ENCODE results near the gene SERPINB8. TPM values are rescaled to one million over a fixed set of nuclear protein-coding genes. Genes with fewer than 3 reads are reported as not detected.
"Not testable (repeated sequence)": the region's sequence is repeated elsewhere in the genome, so short reads cannot be mapped to it uniquely, and the experiment has no call there.

The SERPINB8 gene
- total RNA-seq, 2 donors from 2014 or later, result 2.0 to 5.3 TPM

- Histone ChIP-seq H3K36me3 (no peaks in the 10 kb centered on the region), H3K27ac (no peak overlapping the region), H3K4me3 (no peak overlapping the region), H3K27me3 (replicated peaks; ENCODE audit: insufficient read depth) (no peaks in the 10 kb centered on the region), H3K9me3 (no peaks in the 10 kb centered on the region), H3K4me1 (replicated peaks) (no peaks in the 10 kb centered on the region)
- intact Hi-C loops (cut with DNase I), result no loop called here
- WGBS, result 84% methylated on average over 3 of the region's 3 CpGs
- TF ChIP-seq CTCF (IDR thresholded peaks at IDR 0.05) (no peak), POLR2A (IDR thresholded peaks at IDR 0.05) (no peak), POLR2AphosphoS5 (IDR thresholded peaks at IDR 0.05) (no peak)
- no peak for DNase-seq (ENCODE audit: low spot score)
Observed at GRCh38 chr18:63930773-63931354, 39.0 kb upstream of the SERPINB8 start.

GRCh38 chr18:63936156-63936931 is 33.5 kb upstream of the SERPINB8 start:
- no peaks in the 10 kb centered on the region for H3K36me3 ChIP-seq
- intact Hi-C loops (cut with DNase I), result no loop called here
- DNase-seq (ENCODE audit: low spot score), result peak; percentile 61
- WGBS, result 3% methylated on average over 49 of the region's 54 CpGs
- TF ChIP-seq POLR2AphosphoS5 (IDR thresholded peaks at IDR 0.05), result no peak
- TF ChIP-seq CTCF (IDR thresholded peaks at IDR 0.05), result peak in 3 of 4 experiments; percentile 37 to 83 (median 65)
- no peaks in the 10 kb centered on the region for H3K4me1 ChIP-seq (replicated peaks)
- H3K9me3 ChIP-seq, result no peaks in the 10 kb centered on the region
- H3K4me3 ChIP-seq, result peak overlapping the region; percentile 25 to 35
- H3K27me3 ChIP-seq (replicated peaks; ENCODE audit: insufficient read depth), result peaks cover 4% of the 10 kb centered on the region
- H3K27ac ChIP-seq, result no peak overlapping the region

- H3K27ac ChIP-seq, result no peak overlapping the region
- H3K36me3 ChIP-seq, result no peaks in the 10 kb centered on the region
- peaks cover 4% of the 10 kb centered on the region for H3K27me3 ChIP-seq (replicated peaks; ENCODE audit: insufficient read depth)
- no peaks in the 10 kb centered on the region for H3K4me1 ChIP-seq (replicated peaks)
- TF ChIP-seq POLR2A (IDR thresholded peaks at IDR 0.05) (no peak), CTCF (IDR thresholded peaks at IDR 0.05) (no peak)
- H3K4me3 ChIP-seq, result peak overlapping the region; percentile 25 to 35
- intact Hi-C loops (cut with DNase I), result no loop called here
- no peaks in the 10 kb centered on the region for H3K9me3 ChIP-seq
- 33% methylated on average over 19 of the region's 19 CpGs for WGBS
- DNase-seq (ENCODE audit: low spot score), result no peak
Observed at GRCh38 chr18:63936932-63937393, 32.9 kb upstream of the SERPINB8 start.

GRCh38 chr18:63940008-63940407 is 29.9 kb upstream of the SERPINB8 start:
- 97% methylated on average over 8 of the region's 8 CpGs for whole genome bisulfite sequencing
- H3K27ac ChIP-seq, result no peak overlapping the region
- no peak overlapping the region for H3K4me3 ChIP-seq
- H3K4me1 ChIP-seq (replicated peaks), result no peaks in the 10 kb centered on the region
- H3K36me3 ChIP-seq, result no peaks in the 10 kb centered on the region
- no peak for TF ChIP-seq POLR2A (IDR thresholded peaks at IDR 0.05)
- TF ChIP-seq POLR2AphosphoS5 (IDR thresholded peaks at IDR 0.05), result no peak
- no peak for TF ChIP-seq CTCF (IDR thresholded peaks at IDR 0.05)
- DNase-seq (ENCODE audit: low spot score), result no peak
- intact Hi-C loops (cut with DNase I), result no loop called here
- no peaks in the 10 kb centered on the region for H3K9me3 ChIP-seq
- H3K27me3 ChIP-seq (replicated peaks; ENCODE audit: insufficient read depth), result peaks cover 4% of the 10 kb centered on the region

GRCh38 chr18:63940543-63941050 is 29.3 kb upstream of the SERPINB8 start:
- H3K36me3 ChIP-seq; H3K4me1 ChIP-seq (replicated peaks); H3K9me3 ChIP-seq; H3K27me3 ChIP-seq (replicated peaks; ENCODE audit: insufficient read depth); intact Hi-C loops (cut with DNase I); H3K27ac ChIP-seq; H3K4me3 ChIP-seq; DNase-seq (ENCODE audit: low spot score): not testable (repeated sequence)
- WGBS, result 87% methylated on average over 17 of the region's 17 CpGs
